GM18870 (cell line): ENCODE measurements around the gene POLL.
"Not testable (repeated sequence)": the region's sequence is repeated elsewhere in the genome, so short reads cannot be mapped to it uniquely, and the experiment has no call there.

ENCODE experiments used
- ATAC-seq: cut with Tn5 transposase; IDR thresholded peaks from one replicate; pipeline ENCODE4 v1.9.1; 2021; ENCODE audit warnings: moderate library complexity; ENCODE audit not compliant: unreplicated experiment

Gene POLL

GRCh38 chr10:101611096-101611905 lies 23.2 kb upstream of the POLL start:
- no peak for ATAC-seq

GRCh38 chr10:101609481-101609880 lies 21.4 kb upstream of the POLL start:
- no peak for ATAC-seq

- no peak for ATAC-seq
Measured at GRCh38 chr10:101607124-101607523, 19.1 kb upstream of the POLL start.

DNA sequence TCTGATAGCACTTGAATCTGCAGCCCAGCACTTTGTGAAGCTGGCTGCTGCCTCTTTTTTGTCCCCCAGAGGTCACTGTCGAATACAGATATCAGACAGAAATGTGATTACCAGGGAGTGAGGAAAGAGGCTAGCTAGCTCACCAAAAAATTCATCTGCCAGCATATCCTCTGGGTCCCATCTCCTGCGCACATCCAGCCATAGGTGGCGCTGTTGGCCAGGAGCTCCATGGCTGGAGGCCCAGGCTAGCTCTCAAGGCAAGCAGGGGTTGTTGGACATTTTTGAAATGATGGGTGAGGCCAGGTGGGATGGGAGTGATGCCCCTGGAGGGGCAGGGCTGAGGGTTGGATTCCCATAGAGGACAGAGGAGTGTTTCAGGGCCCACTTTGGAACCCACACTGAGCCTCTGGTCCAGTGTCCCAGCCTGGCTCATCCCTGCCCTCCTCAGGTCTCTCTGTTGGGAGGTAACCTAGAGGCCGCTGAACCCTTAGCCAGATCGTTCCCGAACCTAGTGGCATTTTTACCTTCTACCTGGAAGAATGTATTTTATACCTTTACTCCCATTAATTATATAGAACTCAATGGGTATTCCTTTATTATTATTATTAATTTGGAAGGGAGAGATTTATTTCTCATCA lies 14.8 kb upstream of the POLL start:
- no peak for ATAC-seq

- ATAC-seq = no peak
Measured at GRCh38 chr10:101601541-101601940, 13.5 kb upstream of the POLL start.

GRCh38 chr10:101597091-101597900 lies 9.2 kb upstream of the POLL start:
- no peak for ATAC-seq

DNA sequence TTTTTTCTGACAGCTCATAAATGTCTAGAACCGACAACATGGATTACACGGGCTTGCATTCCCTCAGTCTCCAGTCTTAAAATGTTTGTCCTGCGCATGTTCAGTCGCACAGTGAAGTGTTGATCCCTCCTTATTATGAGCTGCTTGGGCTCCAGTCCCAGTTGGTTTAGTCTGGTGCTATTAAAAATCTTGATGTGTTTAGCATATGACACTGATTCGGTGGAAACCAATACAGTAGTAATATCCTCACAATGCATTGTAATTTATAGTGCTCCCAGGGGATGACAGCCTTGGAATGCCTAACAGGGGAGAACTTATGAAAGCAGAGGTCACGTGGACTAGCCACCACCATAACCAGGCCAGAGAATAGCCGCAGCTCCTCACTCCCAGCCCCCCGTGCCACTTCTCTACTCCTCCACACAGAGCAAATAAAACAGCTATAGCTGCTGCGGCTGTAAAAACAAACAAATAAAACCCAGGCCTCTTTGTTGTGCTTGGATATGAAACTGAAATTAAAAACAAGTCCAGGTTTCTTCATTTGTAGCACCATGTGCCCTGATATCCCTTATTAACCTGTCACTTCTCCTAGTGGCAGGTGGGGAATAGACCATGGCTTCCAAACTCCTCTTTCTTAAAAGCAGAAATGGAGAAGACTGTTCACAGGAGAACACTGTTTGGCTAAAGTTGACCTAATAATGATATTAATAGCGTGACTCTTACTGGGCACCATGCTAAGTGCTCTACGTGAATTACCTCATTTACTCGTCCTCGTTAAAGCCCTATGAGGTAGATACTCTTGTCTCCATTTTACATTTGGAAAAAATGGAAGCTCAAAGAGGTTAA lies 7.8 kb upstream of the POLL start:
- ATAC-seq = no peak

- ATAC-seq = not testable (repeated sequence)
Measured at GRCh38 chr10:101593331-101593730, 5.3 kb upstream of the POLL start.

- ATAC-seq = no peak
Measured at GRCh38 chr10:101588879-101589278, 822 bp upstream of the POLL start.

DNA sequence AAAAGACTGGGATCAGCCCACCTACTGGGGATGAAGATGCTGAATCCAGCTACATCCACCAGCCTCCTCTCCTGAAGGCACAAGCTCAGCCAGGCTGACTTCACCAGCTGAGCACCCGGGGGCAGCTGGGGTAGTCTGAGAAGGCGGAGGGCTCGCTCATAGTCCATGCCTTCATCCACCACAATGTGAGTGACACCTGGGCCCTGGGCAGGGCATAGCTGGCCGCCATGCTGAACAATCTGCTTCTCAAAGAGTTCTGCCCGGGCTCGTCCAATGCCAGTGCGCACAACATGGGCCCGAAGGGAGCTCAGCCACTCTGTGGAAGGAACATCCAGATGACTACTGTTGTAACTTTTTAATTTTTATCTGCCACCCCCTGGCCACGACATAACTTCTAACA lies 2.2 kb downstream of the POLL start:
- ATAC-seq = no peak

- ATAC-seq = no peak
Measured at GRCh38 chr10:101580486-101581399, 7.3 kb downstream of the POLL start.

- no peak for ATAC-seq
Measured at GRCh38 chr10:101579516-101579870, 8.6 kb downstream of the POLL start.

GRCh38 chr10:101578803-101579515 lies 9.1 kb downstream of the POLL start:
- ATAC-seq = no peak

DNA sequence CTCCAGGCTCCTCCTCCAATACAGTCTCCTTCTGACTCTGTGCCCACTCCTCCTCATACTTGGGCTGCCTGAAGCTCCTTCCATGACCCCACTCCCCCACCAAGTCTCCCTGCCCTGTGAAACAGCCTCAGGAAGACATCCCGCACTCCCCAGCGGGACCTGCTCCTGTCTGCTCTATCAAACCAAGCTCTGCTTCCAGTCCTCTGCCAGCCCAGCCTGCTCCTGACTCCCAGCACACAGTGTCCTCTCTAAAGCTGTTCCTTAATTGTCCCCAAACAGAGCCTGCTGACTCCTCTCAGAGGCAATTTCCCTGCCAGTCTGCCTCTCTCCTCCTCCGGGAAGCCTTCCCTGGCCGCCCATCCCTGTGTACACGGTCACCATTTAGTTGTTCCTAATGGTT lies 9.9 kb downstream of the POLL start:
- no peak for ATAC-seq

GRCh38 chr10:101577121-101577871 lies 10.8 kb downstream of the POLL start:
- ATAC-seq = no peak

DNA sequence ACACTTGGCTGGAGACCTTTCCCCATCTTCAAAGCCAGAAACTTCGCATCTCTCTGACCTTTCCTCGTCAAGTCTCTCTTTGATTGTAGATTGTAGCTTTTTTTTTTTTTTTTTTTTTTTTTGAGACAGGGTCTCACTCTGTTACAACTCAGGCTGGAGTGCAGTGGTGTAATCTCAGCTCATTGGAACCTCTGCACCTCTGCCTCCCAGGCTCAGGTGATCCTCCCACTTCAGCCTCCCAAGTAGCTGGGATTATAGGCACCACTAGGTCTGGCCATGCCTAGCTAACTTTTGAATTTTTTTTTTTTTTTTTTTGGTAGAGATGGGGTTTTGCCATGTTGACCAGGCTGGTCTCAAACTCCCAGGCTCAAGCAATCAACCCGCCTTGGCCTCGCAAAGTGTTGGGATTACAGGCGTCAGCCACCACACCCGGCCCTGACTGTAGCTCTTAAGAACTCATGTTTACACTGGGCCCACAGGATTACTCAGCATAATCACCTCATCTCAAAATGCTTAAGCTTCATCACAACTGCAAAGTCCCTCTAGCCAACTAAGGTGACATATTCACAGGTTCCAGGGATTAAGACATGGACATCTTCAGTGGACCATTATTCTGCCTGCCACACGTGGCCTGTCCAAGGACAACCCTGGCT lies 11.7 kb downstream of the POLL start:
- no peak for ATAC-seq

- no peak for ATAC-seq
Measured at GRCh38 chr10:101575580-101576210, 12.4 kb downstream of the POLL start.

DNA sequence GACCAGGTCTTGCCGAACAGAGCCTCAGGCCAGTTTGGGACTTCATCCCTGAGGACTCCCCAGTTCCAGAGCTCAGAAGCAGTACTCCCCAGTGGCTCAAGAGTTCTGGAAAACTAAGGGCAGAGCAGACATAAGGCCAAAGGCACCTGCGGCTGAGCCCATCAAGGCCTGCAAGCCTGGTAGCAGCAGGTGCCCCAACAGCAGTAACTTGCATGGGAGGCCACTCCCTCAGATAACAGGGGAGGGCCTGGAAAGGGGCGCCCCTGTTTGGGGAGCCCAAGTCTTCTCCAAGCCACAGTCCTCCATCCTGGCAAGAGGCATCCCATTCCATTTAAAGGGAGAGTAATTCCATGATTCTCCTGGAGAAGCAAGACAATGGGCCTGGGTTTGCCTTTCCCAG lies 13.0 kb downstream of the POLL start:
- ATAC-seq = no peak
